Measurements from ENCODE around the gene MKLN1. TPM values are rescaled to one million over a fixed set of nuclear protein-coding genes. Genes with fewer than 3 reads are reported as not detected.

Gene MKLN1
- total and polyA plus RNA-seq, 2 of the 4 experiments (the other 2 are of a cell fraction): 17.5 to 52.0 TPM

DNA sequence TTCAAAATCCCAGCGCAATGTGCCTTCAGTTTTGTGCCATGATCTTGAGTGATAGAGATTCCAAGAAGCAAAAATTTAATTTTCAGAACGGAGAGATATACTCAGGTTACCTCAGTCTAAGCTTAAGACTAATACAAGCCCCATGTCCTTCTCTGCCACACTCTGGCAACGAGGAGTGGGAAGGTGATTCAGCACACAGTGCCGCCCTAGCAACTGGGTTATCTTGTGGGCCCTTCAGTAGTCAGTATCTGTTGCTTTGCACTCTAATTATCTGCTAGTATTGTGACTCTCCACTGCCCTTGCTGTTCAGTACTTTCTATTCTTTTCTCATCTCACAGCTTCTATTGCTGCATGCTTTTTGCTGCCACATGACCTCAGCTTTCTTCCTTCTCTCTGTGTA, 39.2 kb upstream of the MKLN1 start:
- ChIA-PET POLR2A (ENCODE audit: unreplicated experiment) (no interaction called here), CTCF (no interaction called here)
- no peaks in the 10 kb centered on the region for H4K20me1 ChIP-seq (ENCODE audit: insufficient read depth, low read length)
- DNase-seq (no peak), ATAC-seq (ENCODE audit: low read depth) (no peak)
- H2AK9ac ChIP-seq (replicated peaks; ENCODE audit: low read depth, low read length, poor library complexity): no peak overlapping the region
- dilution Hi-C loops (cut with HindIII; ENCODE audit: low sequenced_read_pairs, unreplicated experiment) (no loop called here), in situ Hi-C loops (cut with MboI; ENCODE audit: low sequenced_read_pairs) (no loop called here), intact Hi-C loops (cut with micrococcal nuclease) (no loop called here)
- peaks cover 3% of the 10 kb centered on the region for H3K4me1 ChIP-seq (ENCODE audit: control insufficient read depth, insufficient read depth, low read length)
- H3K79me1 ChIP-seq (ENCODE audit: low read depth in 1 of 2, low read length in 2 of 2): no peaks in the 10 kb centered on the region
- H3K9ac ChIP-seq (ENCODE audit: low read depth, low read length): no peak overlapping the region
- H3K18ac ChIP-seq (ENCODE audit: low read depth, low read length): no peak overlapping the region
- TF ChIP-seq MXI1 (IDR thresholded peaks at IDR 0.05; ENCODE audit: borderline replicate concordance, low read depth, low read length) (no peak), FOS (IDR thresholded peaks at IDR 0.05; ENCODE audit: low read depth, low read length) (no peak), BHLHE40 (IDR thresholded peaks at IDR 0.05; ENCODE audit: low read depth, low read length) (no peak), RAD21 (IDR thresholded peaks at IDR 0.05; ENCODE audit: low read length) (no peak), RCOR1 (IDR thresholded peaks at IDR 0.05; ENCODE audit: insufficient replicate concordance, low read length) (no peak), SMC3 (IDR thresholded peaks at IDR 0.05; ENCODE audit: low read depth, low read length) (no peak), NFE2L2 (IDR thresholded peaks at IDR 0.05; ENCODE audit: low read depth, low read length) (no peak), CEBPB (IDR thresholded peaks at IDR 0.05; ENCODE audit: low read depth, low read length) (no peak), MAZ (IDR thresholded peaks at IDR 0.05; ENCODE audit: borderline replicate concordance, low read depth, low read length) (no peak), RFX5 (IDR thresholded peaks at IDR 0.05; ENCODE audit: low read depth, low read length) (no peak), CTCF (conservative IDR thresholded peaks at IDR 0.05; ENCODE audit: low read depth, low read length) (no peak), MAFK (IDR thresholded peaks at IDR 0.05; ENCODE audit: low read depth, low read length) (no peak), CHD1 (IDR thresholded peaks at IDR 0.05; ENCODE audit: low read depth, low read length) (no peak)
- TF ChIP-seq, protein P1, sequence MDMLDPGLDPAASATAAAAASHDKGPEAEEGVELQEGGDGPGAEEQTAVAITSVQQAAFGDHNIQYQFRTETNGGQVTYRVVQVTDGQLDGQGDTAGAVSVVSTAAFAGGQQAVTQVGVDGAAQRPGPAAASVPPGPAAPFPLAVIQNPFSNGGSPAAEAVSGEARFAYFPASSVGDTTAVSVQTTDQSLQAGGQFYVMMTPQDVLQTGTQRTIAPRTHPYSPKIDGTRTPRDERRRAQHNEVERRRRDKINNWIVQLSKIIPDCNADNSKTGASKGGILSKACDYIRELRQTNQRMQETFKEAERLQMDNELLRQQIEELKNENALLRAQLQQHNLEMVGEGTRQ (IDR thresholded peaks at IDR 0.05; ENCODE audit: low read depth, low read length): no peak
- TF ChIP-seq, protein P2, sequence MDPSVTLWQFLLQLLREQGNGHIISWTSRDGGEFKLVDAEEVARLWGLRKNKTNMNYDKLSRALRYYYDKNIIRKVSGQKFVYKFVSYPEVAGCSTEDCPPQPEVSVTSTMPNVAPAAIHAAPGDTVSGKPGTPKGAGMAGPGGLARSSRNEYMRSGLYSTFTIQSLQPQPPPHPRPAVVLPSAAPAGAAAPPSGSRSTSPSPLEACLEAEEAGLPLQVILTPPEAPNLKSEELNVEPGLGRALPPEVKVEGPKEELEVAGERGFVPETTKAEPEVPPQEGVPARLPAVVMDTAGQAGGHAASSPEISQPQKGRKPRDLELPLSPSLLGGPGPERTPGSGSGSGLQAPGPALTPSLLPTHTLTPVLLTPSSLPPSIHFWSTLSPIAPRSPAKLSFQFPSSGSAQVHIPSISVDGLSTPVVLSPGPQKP (IDR thresholded peaks at IDR 0.05; ENCODE audit: borderline replicate concordance, low read depth, low read length): no peak
- no peak overlapping the region for H2BK15ac ChIP-seq (ENCODE audit: low read depth, low read length)
- no peak overlapping the region for H4K5ac ChIP-seq (ENCODE audit: low read depth, low read length)
- H3K27ac ChIP-seq (ENCODE audit: insufficient read depth, low read length): no peak overlapping the region
- H4K8ac ChIP-seq (ENCODE audit: low read depth in 2 of 2, low read length in 2 of 2): no peak overlapping the region
- H2AFZ ChIP-seq (replicated peaks; ENCODE audit: low read length, poor library complexity): no peak overlapping the region
- no CpG with 5 or more reads among the region's 4 CpGs for WGBS, 2 experiments (ENCODE audit: extremely low coverage in 2 of 2, insufficient read length in 1 of 2)
- no TSS peak for BruUV-seq (replicated peaks)
- H3K36me3 ChIP-seq (ENCODE audit: control insufficient read depth, insufficient read depth, low read length): no peaks in the 10 kb centered on the region
- no peak overlapping the region for H4K91ac ChIP-seq (ENCODE audit: insufficient read depth, low read depth, low read length)
- H3K56ac ChIP-seq (ENCODE audit: extremely low read depth, insufficient read depth, low read length): no peak overlapping the region
- H3K4ac ChIP-seq (ENCODE audit: low read depth, low read length): no peak overlapping the region
- no peak overlapping the region for H2AK5ac ChIP-seq (ENCODE audit: low read depth, low read length)
- no peaks in the 10 kb centered on the region for H3K27me3 ChIP-seq (ENCODE audit: control insufficient read depth, insufficient read depth, low read length)
- H2BK120ac ChIP-seq (ENCODE audit: low read depth, low read length): no peak overlapping the region
- H3K14ac ChIP-seq (replicated peaks; ENCODE audit: low read depth, low read length): no peak overlapping the region
- H2BK5ac ChIP-seq (ENCODE audit: low read depth, low read length, poor library complexity, severe bottlenecking): no peak overlapping the region
- no peak overlapping the region for H3K4me3 ChIP-seq (ENCODE audit: insufficient read depth, low read depth, low read length)
- H3K9me3 ChIP-seq (ENCODE audit: control insufficient read depth, insufficient read depth, low read length): no peaks in the 10 kb centered on the region
- H3K23ac ChIP-seq (ENCODE audit: low read depth, low read length): no peak overlapping the region
- H3K4me2 ChIP-seq (ENCODE audit: low read depth, low read length): no peak overlapping the region
- H2BK20ac ChIP-seq (ENCODE audit: low read depth, low read length): no peak overlapping the region
- no peaks in the 10 kb centered on the region for H3K9me1 ChIP-seq (ENCODE audit: insufficient read depth, low read length)
